Gastrocnemius medialis (tissue), 4 donors: ENCODE results near the gene PDE7B.

Source experiments
- CTCF ChIP-seq, 5 experiments: fragments of 450-650 bp in 3 of 5; fragments of 200-600 bp in 2 of 5; sonication (generic) in 2 of 5; IDR thresholded peaks in 4 of 5; conservative IDR thresholded peaks in 1 of 5; 1 replicate in 4 of 5; 2 replicates in 1 of 5; pipeline ENCODE4 v1.5.1; 2016 to 2019; ENCODE audit warnings: antibody characterized with exemption in 5 of 5, mild to moderate bottlenecking in 3 of 5, moderate library complexity in 3 of 5
- POLR2A ChIP-seq, 2 donors: fragments of 450-650 bp; IDR thresholded peaks; one replicate each; pipeline ENCODE4 v1.6.1; 2017; ENCODE audit warnings: antibody characterized with exemption in 2 of 2, mild to moderate bottlenecking in 2 of 2, moderate library complexity in 2 of 2

GRCh38 chr6:135813401-135813800 is 38.1 kb upstream of the PDE7B start:
- TF ChIP-seq CTCF (IDR thresholded peaks at IDR 0.05 in 4 of 5, conservative IDR thresholded peaks at IDR 0.05 in 1 of 5) (no peak), POLR2A (IDR thresholded peaks at IDR 0.05) (no peak)
